Heart right ventricle (tissue), 16 donors: ENCODE results near the gene NSD2. TPM values are rescaled to one million over a fixed set of nuclear protein-coding genes. Genes with fewer than 3 reads are reported as not detected.

Experiments used
- ATAC-seq, 8 donors: fragments of 200-7000 bp; cut with Tn5 transposase; one replicate each; pipeline ENCODE4 v1.9.1; 2020; ENCODE audit warnings: mild to moderate bottlenecking in 8 of 8, moderate library complexity in 8 of 8, moderate number of reproducible peaks in 1 of 8
- DNase-seq, 2 donors: peaks; one replicate each; pipeline ENCODE4 v3.0.0-alpha.2; 2020
- H3K27ac ChIP-seq, 10 donors: fragments of 200-600 bp; sonication (generic) in 2 of 10; one replicate each; pipeline versions ENCODE4 v1.5.0 to v1.8.0; 2020 to 2022; ENCODE audit warnings: mild to moderate bottlenecking in 3 of 10
- H3K27me3 ChIP-seq, 7 donors: fragments of 200-600 bp; one replicate each; pipeline ENCODE4 v1.8.0; 2021 to 2022; ENCODE audit warnings: mild to moderate bottlenecking in 2 of 7
- H3K36me3 ChIP-seq, 9 donors: fragments of 200-600 bp; sonication (generic) in 1 of 9; one replicate each; pipeline versions ENCODE4 v1.5.0 to v1.8.0; 2020 to 2022; ENCODE audit warnings: mild to moderate bottlenecking in 2 of 9
- H3K4me1 ChIP-seq, 9 donors: fragments of 200-600 bp; sonication (generic) in 1 of 9; one replicate each; pipeline versions ENCODE4 v1.5.0 to v1.8.0; 2020 to 2022; ENCODE audit warnings: mild to moderate bottlenecking in 4 of 9
- H3K4me3 ChIP-seq, 10 donors: fragments of 200-600 bp; sonication (generic) in 2 of 10; one replicate each; pipeline versions ENCODE4 v1.5.0 to v1.8.0; 2020 to 2022; ENCODE audit warnings: mild to moderate bottlenecking in 7 of 10, moderate library complexity in 2 of 10
- H3K9me3 ChIP-seq, 11 donors: fragments of 200-600 bp in 10 of 11; sonication (generic) in 2 of 11; one replicate each; pipeline versions ENCODE4 v1.5.0 to v1.8.0; 2013 to 2022; ENCODE audit warnings: mild to moderate bottlenecking in 2 of 11, control low read depth in 1 of 11, moderate library complexity in 1 of 11
- CTCF ChIP-seq, 9 donors: fragments of 200-600 bp; sonication (generic) in 2 of 9; IDR thresholded peaks; one replicate each; pipeline versions ENCODE4 v1.5.0 to v1.8.0; 2021 to 2022; ENCODE audit warnings: antibody characterized with exemption in 9 of 9, mild to moderate bottlenecking in 5 of 9, moderate library complexity in 1 of 9
- WGBS, 2 donors: extraction: QIAGEN DNeasy Blood & Tissue Kit; methylation state at CpG; one replicate each; pipeline ENCODE4 v1.1.7; 2013; ENCODE audit warnings: inconsistent platforms in 1 of 2; 5-methylcytosine and 5-hydroxymethylcytosine counted together
- intact Hi-C, 10 donors: fragments of 100-400 bp; cut with DNase I; formaldehyde crosslinking; loops; one replicate each; pipeline versions ENCODE4 v1.11.1 to v1.14.2; 2022
- polyA plus RNA-seq, 2 donors: library from polyadenylated mRNA; stranded (reverse); fragments of 200-250 nt; gene quantifications; one replicate each; pipeline ENCODE4 v1.2.3, GENCODE V29; 2013
- total RNA-seq, 10 donors: library from RNA; stranded (reverse); fragmentation: NEBNext Ultra II Directional in 3 of 10; extraction: Animal tissue kit (Norgen Biotek cat#: 25700) in 3 of 10; gene quantifications; one replicate each; pipeline versions ENCODE4 v1.2.1 to v1.2.4, GENCODE V29; 2021 to 2023
- donor health status: Arrhythmogenic right ventricular cardiomyopathy.
- donor health status: ischemic (EF 13 %, LVEDD 7.1; RV severe dilation, severe dysfunction).
- donor health status: healthy with polysubstance abuse.
- donor health status: DM: no; HTN: yes; CAD: no.
- donor health status: DM: no; HTN: no; CAD: no.
- donor health status: ischemic (EF 25% LVEDD 6.9; RV normal size, moderate dysfunction).
- donor health status: ischemic (EF 25% LVEDD 5.7; RV mildly dilated, moderate dysfunction).
- donor health status: healthy.
- donor health status: DM: yes; HTN: yes; CAD: no.
- donor health status: Ischemic cardiomyopathy.
- donor health status: ischemic (EF 35%, LVEDD 5.7; RV mildly dilated, moderate dysfunction).
- donor health status: nonischemic (EF 11% LVEDD 7.7; RV severe dilation, severe dysfunction).
- donor health status: DM: yes; HTN: yes; CAD: no.
- donor health status: PGD.
- donor health status: ischemic (EF 29% LVEDD 5.4; RV normal size, mild dysfunction).
- donor health status: nonischemic (EF 23%, LVEDD 6.1; RV moderate dilation, normal function).

Gene NSD2
- total and polyA plus RNA-seq, 12 donors: 7.7 to 64.4 (median 44.5) TPM

DNA sequence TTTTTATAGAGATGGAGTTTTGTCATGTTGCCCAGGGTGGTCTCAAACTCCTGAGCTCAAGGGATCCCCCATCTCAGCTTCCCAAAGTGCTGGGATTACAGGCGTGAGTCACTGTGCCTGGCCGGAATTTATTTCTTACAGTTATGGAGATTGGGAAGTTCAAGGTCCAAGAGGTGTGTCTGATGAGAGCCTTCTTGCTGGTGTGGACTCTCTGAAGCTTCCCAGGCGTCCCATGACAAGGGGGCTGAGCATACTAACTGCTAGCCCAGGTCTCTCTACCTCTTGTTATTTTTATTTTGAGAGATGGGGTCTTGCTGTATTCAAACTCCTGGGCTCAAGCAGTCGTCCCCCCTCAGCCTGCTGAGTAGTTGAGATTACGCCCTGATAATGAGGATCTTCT lies 2.9 kb upstream of the NSD2 start:
- H3K27me3 ChIP-seq: peaks cover 0 to 40% (median 16%) of the 10 kb centered on the region in 7 donors
- 73 to 79% methylated on average over 5 of the region's 5 CpGs for WGBS, 2 donors
- no peaks in the 10 kb centered on the region for H3K36me3 ChIP-seq
- ATAC-seq (no peak), DNase-seq (no peak)
- H3K4me1 ChIP-seq: peaks cover 0 to 19% (median 16%) of the 10 kb centered on the region in 9 donors
- no peak overlapping the region for H3K27ac ChIP-seq
- intact Hi-C loops: no loop called here
- H3K9me3 ChIP-seq: no peaks in the 10 kb centered on the region
- no peak overlapping the region for H3K4me3 ChIP-seq
- no peak for TF ChIP-seq CTCF (IDR thresholded peaks at IDR 0.05)

GRCh38 chr4:1868912-1869311 lies 2.3 kb upstream of the NSD2 start:
- H3K27me3 ChIP-seq: peaks cover 0 to 34% (median 10%) of the 10 kb centered on the region in 7 donors
- H3K4me3 ChIP-seq: no peak overlapping the region
- TF ChIP-seq CTCF (IDR thresholded peaks at IDR 0.05): no peak
- no peak overlapping the region for H3K27ac ChIP-seq
- no peak for DNase-seq
- H3K36me3 ChIP-seq: no peaks in the 10 kb centered on the region
- ATAC-seq: no peak
- H3K4me1 ChIP-seq: peaks cover 0 to 25% (median 21%) of the 10 kb centered on the region in 9 donors
- intact Hi-C loops: no loop called here
- WGBS, 2 donors: 95 to 97% methylated on average over 3 of the region's 3 CpGs
- no peaks in the 10 kb centered on the region for H3K9me3 ChIP-seq

GRCh38 chr4:1869530-1870327 lies 1.5 kb upstream of the NSD2 start:
- H3K27me3 ChIP-seq: peaks cover 0 to 25% (median 6%) of the 10 kb centered on the region in 7 donors
- H3K4me3 ChIP-seq: peak overlapping the region; percentile 61 to 96 (median 80)
- ATAC-seq (peak in 3 of 8 donors; percentile 5 to 16 (median 5)), DNase-seq (no peak)
- WGBS, 2 donors: 59 to 60% methylated on average over 19 of the region's 19 CpGs
- no peaks in the 10 kb centered on the region for H3K36me3 ChIP-seq
- no peaks in the 10 kb centered on the region for H3K9me3 ChIP-seq
- peak overlapping the region; percentile 91 to 100 (median 99) for H3K27ac ChIP-seq
- peaks cover 0 to 29% (median 21%) of the 10 kb centered on the region in 9 donors for H3K4me1 ChIP-seq
- intact Hi-C loops: loop anchor here in 3 of 10 donors (1.0 to 2.0 kb wide), 2 partner anchors 13 kb away; partner anchors contain the start of gene LETM1 (in 3 of the 3)
- no peak for TF ChIP-seq CTCF (IDR thresholded peaks at IDR 0.05)

- TF ChIP-seq CTCF (IDR thresholded peaks at IDR 0.05): no peak
- intact Hi-C loops: loop anchor here in 3 of 10 donors (1.0 to 2.0 kb wide), 2 partner anchors 13 to 14 kb away; partner anchors contain the start of gene LETM1 (in 3 of the 3)
- Histone ChIP-seq H3K27ac (peak overlapping the region; percentile 91 to 100 (median 99)), H3K9me3 (no peaks in the 10 kb centered on the region), H3K4me3 (peak overlapping the region; percentile 61 to 96 (median 80)), H3K4me1 (peaks cover 0 to 29% (median 21%) of the 10 kb centered on the region in 9 donors), H3K36me3 (no peaks in the 10 kb centered on the region), H3K27me3 (peaks cover 0 to 20% (median 6%) of the 10 kb centered on the region in 7 donors)
- DNase-seq (peak; percentile 86), ATAC-seq (peak; percentile 78 to 89 (median 84))
- 0% methylated on average over 22 of the region's 22 CpGs for WGBS, 2 donors
These were observed 940 bp upstream of the NSD2 start for GRCh38 chr4:1870328-1870577.
